HG02885 (cell line): ENCODE measurements around the gene GRK5.

ENCODE experiments used
- ATAC-seq: cut with Tn5 transposase; IDR thresholded peaks from one replicate; pipeline ENCODE4 v1.9.1; 2021; ENCODE audit warnings: mild to moderate bottlenecking; ENCODE audit not compliant: unreplicated experiment, poor library complexity

The GRK5 gene

DNA sequence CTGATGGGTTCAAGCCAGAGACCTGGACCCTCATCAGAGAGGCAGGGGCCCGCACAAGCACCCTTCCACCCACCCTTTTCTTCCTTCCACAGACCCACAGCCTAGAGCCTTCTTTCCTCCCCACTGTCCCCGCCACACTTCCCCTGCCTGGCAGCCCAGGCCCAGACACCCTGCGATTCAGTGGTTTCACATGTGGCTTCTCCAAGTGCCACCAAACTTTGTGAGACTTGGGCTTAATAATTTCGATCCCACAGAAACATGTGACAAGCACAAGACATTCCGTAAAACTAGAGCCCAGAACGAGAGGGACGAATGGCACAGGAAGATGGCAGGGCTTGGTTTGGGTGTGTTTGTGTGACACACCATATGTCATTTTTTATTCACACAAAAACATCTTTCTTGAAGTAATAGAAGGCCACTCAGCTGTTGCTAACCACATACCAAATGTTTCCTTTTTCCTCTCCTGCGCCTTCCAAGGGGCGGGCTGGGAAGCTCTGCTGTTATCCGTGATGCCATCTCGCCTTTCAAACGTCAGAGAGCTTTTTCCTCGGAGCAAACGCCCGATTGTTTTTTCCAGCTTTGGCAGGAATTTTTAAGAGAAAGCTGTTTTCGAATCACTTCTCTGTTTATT is 162.9 kb downstream of the GRK5 start:
- no peak for ATAC-seq

- no peak for ATAC-seq
Measured at GRCh38 chr10:119370972-119371703, 163.8 kb downstream of the GRK5 start.

- peak; percentile 65 for ATAC-seq
Measured at GRCh38 chr10:119371704-119372663, 164.6 kb downstream of the GRK5 start.

- ATAC-seq = no peak
Measured at GRCh38 chr10:119373294-119374102, 166.1 kb downstream of the GRK5 start.

GRCh38 chr10:119374236-119374635 is 166.9 kb downstream of the GRK5 start:
- ATAC-seq = no peak

GRCh38 chr10:119375574-119376272 is 168.4 kb downstream of the GRK5 start:
- no peak for ATAC-seq

- no peak for ATAC-seq
Measured at GRCh38 chr10:119377451-119377957, 170.1 kb downstream of the GRK5 start.

DNA sequence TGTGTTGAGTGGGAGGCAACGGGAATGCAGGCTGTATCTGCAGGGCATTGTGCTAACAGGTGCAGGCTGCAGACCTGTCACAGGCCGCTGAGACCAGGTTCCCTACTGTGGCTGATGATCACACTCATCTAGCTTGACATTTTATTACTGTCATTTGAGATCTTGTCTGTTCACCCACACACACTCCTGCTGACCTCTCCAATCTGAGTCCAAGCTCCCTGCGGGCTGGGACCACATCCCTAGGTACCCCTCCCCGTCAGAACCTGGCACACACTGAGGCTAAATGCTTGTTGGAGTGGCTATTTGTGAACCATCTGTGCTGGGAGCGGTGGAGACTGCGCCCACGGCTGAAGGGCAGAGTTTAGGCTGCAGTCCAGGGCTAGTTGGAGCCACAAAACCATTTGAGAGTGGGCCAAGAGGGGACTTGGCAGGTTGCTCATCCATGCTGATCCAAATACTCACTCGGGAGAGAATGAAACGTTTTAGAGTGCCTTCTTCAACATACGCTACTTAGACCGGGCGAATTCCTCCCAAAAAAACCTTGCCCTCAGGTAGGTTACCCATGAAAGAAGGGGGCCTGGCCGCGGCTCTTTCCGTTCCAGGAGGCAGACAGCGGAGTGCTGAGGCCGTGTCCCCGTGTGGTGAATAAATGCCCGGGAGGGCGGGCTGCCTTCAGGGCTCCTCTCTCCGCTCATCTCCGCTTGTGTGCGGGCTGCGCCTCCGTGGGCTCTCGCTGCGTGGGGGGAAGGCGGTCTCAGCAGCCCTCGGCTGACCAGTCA is 170.8 kb downstream of the GRK5 start:
- ATAC-seq = no peak

- ATAC-seq = no peak
Measured at GRCh38 chr10:119378737-119379067, 171.3 kb downstream of the GRK5 start.

- ATAC-seq = no peak
Measured at GRCh38 chr10:119379466-119380071, 172.2 kb downstream of the GRK5 start.

DNA sequence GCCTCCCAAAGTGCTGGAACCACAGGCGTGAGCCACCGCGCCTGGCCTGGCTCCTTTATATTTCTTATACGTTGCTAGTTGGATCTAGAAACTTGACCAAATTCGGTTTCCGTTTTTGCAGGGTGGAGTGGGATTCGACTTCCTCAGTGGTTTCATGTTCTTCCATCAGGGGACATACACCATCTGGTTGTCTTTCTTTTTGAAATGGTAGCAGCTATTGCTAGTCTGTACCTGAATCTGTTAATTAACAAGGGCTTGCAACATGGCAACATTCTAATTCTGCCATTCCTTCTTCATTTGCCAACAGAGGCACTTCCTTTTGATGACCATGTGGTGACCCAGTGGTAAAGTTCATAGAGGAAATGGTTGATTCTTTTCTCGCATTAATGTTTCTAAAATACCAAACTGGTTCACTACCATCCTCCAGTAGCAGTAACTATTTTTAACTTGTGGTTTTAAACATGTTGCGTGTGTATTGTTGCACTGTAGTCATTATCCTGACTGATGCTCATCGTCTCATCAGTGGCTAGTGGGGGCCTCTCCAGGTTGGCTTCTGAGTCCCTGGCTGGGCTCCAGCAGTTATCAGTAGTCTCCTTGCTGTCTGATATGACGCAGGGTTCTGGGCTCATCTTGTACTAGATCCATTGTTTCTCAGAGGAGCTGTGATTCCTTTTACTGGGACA is 175.9 kb downstream of the GRK5 start:
- no peak for ATAC-seq

GRCh38 chr10:119384127-119384526 is 176.8 kb downstream of the GRK5 start:
- ATAC-seq = no peak

GRCh38 chr10:119386666-119387065 is 179.3 kb downstream of the GRK5 start:
- ATAC-seq = no peak

DNA sequence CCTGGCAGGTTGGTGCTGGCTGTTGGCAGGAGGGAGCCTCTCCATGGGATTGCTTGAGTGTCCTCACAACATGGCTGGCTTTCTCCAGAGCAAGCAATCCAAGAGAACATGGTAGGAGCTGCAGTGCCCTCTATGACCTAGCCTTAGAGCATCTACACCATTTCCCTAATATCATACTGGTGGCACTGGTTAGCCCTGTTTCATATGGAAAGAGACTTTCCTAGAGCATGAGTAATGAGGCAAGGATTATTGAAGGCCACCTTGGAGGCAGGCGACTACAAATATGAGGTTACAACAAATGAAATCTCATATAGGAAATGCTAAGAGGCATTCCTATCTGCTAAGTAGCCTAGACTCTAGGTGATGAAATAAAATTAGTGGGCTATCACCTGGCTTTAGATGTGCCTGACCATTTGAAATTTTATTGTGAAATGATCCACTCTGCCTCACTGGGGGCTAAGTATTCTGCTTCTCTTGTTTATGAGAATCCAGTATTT is 181.5 kb downstream of the GRK5 start:
- ATAC-seq = no peak

DNA sequence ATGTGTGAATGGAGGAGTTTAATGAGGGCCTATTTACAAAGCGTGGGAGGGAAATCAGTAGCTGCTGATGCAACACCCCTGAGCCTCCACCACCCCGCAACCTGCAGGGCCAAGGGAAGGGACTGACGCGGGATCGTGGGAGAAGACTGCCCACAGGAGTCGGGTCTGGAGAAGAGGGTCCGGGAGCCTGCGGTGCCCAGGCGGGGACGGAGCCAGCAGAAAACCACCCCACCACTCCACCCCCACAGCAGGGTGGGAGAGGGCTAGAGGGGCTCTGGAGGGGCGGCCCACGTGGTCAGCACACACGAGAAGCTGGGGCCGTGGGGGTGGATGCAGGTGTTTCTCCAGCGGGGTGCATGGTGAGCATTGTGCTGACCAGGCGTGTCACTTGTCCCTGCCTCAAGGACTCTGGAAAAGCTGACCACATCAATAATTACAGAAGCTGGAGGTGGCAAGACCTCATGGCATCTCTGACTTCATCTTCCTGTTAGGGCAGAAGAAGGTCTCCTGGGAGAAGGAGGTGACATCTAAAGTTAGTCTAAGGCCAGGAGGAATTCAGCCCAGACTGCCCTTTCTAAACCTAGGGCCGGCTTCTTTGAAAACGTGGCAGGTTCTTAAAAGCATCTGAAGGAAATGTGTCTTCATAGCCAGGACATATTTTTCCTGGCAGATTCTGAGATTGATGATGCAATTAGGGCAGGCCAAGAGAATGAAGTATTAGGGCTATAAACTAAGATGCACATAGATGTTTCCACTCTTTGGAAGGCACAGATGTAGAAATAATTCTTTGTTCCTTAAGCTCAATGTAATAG is 184.3 kb downstream of the GRK5 start:
- no peak for ATAC-seq

DNA sequence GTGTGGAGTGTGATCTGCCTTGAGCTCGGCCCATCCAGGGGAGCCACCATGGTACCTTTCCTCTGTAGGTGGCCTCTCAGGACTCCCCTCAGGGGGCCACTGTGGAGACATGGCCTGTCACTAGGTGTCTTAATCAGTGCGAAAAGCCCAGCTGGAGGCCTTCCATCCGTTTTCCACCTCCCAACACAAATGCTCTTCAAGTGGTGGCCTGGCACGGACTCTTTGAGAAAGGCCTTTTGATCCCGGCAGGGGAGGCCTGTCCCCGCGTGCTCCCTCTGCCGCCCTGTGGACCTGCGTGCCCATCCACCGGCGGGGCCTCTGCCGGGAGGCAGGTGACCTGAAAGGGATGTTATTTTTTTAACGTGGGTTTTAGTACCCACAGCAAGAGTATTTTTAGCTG is 185.6 kb downstream of the GRK5 start:
- ATAC-seq = no peak

DNA sequence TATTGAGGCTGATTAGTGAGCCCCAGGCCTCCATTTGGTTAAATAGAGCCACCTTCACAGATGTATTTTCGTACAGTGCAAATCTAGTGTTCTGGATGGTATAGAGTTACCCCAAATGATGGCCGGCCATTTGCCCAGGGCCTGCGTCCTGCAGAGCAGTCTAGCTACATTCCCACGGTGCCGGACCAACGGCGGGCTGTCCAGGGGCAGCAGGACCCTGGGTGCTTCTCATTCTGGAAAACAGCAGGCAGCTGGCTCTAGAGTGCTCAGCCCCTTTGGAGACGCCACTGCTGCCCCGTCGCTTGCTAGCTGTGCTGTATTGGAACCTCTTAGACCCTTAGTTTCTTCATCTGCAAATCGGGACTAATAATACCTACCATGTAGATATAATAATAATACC is 186.1 kb downstream of the GRK5 start:
- no peak for ATAC-seq
